ENCODE results near the gene FKBP1A. TPM values are rescaled to one million over a fixed set of nuclear protein-coding genes. Genes with fewer than 3 reads are reported as not detected.

The FKBP1A gene
- total RNA-seq (2022; extraction: Qiagen RNA extraction), result 512 to 542 TPM (median 533 TPM) in 5 replicates

GRCh38 chr20:1392693-1393506 is at the start of gene FKBP1A:
FKBP1A (minus strand) TSS chr20:1393054; CDS start chr20:1392998, 56 bp downstream.

GRCh38 chr20:1328680-1329330 is 64.0 kb downstream of the FKBP1A start, which contains the start of gene SDCBP2:
SDCBP2 (minus strand) TSS chr20:1329139; CDS start chr20:1320416, 8,723 bp downstream.

Other genes with a start within 250 kb of the FKBP1A start
- gene TMEM74B, start 208.1 kb downstream of the FKBP1A start, total RNA-seq (2022; extraction: Qiagen RNA extraction), result 2.5 to 4.5 TPM (median 3.4 TPM) in 5 replicates
- gene C20orf202, start 189.6 kb downstream of the FKBP1A start, total RNA-seq (2022; extraction: Qiagen RNA extraction), result 0.07 TPM in 1 of 5 replicates, not detected in the others
- gene RAD21L1, start 167.0 kb downstream of the FKBP1A start, total RNA-seq (2022; extraction: Qiagen RNA extraction), result not detected in 5 replicates
- gene SNPH, start 126.8 kb downstream of the FKBP1A start, total RNA-seq (2022; extraction: Qiagen RNA extraction), result 3.9 to 4.8 TPM (median 4.1 TPM) in 5 replicates
- gene SDCBP2, start 63.9 kb downstream of the FKBP1A start, total RNA-seq (2022; extraction: Qiagen RNA extraction), result 1.3 to 2.4 TPM (median 2.1 TPM) in 5 replicates
- gene NSFL1C, start 73.8 kb upstream of the FKBP1A start, total RNA-seq (2022; extraction: Qiagen RNA extraction), result 108 to 129 TPM (median 113 TPM) in 5 replicates
- gene SIRPB2, start 98.4 kb upstream of the FKBP1A start, total RNA-seq (2022; extraction: Qiagen RNA extraction), result not detected in 5 replicates
- not detected in 5 replicates for gene SIRPD, start 164.7 kb upstream of the FKBP1A start, total RNA-seq (2022; extraction: Qiagen RNA extraction)
- gene SIRPB1, start 227.0 kb upstream of the FKBP1A start, total RNA-seq (2022; extraction: Qiagen RNA extraction), result 0.32 to 0.71 TPM (median 0.55 TPM) in 5 replicates